Neuron (in vitro differentiated cells): ENCODE measurements around the gene CAPN5.

Source experiments
- H2AFZ ChIP-seq: one replicate; pipeline ENCODE4 v1.6.1; 2013; ENCODE audit warnings: low read depth, mild to moderate bottlenecking, inconsistent platforms, low read length, moderate library complexity
- H3K27me3 ChIP-seq: one replicate; pipeline ENCODE4 v1.6.1; 2013; ENCODE audit warnings: low read length; ENCODE audit not compliant: insufficient read depth
- H3K36me3 ChIP-seq: one replicate; pipeline ENCODE4 v1.6.1; 2013; ENCODE audit warnings: low read length; ENCODE audit not compliant: insufficient read depth
- H3K4me1 ChIP-seq: one replicate; pipeline ENCODE4 v1.6.1; 2013; ENCODE audit warnings: low read length; ENCODE audit not compliant: insufficient read depth
- H3K4me3 ChIP-seq: 2 replicates; pipeline ENCODE4 v1.5.1; 2013; ENCODE audit warnings: mild to moderate bottlenecking, low read length, moderate library complexity
- H3K9me3 ChIP-seq: one replicate; pipeline ENCODE4 v1.6.1; 2013; ENCODE audit warnings: low read length

The CAPN5 gene

DNA sequence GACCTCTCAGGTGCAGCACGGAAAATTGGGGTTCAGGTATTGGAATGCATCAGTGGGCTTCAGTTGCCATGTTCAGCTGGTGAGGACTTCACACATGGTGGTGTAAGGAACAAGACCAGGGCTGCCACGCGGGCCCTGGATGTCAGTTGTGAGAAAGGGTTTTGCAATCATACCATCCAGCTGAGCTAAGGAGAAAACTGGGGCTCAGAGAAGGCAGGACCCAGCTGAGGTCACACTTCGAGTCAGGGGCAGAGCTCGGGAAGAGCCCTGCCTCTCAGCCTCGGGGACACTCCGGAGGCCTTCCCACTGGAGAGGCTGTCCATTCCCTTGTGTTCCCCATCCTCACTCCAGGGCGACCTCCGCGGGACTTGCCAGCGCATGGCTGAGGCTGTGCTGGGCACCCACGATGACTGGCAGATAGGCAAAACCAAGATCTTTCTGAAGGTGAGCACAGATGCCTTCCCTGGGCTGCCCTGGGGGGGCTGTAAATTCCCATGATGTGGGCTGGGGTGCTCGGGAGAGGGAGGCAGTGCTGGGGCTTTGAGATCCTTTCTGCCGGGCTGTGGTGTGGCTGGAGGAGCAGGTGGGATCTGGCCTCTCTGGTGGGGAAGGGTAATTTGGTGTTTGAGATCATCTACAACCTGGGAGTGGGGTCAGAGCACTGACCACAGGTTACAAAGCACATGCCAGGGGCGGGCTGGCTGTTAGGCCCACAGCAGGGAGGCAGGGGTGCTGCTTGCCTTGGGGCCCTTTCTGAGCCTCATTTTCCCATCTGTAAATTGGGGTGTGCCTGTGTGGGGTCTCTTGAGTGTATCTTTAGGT lies 108.5 kb downstream of the CAPN5 start:
- peak overlapping the region; percentile 27 for H3K4me3 ChIP-seq
- no peaks in the 10 kb centered on the region for H3K36me3 ChIP-seq
- peak overlapping the region; percentile 85 for H2AFZ ChIP-seq
- peaks cover 32% of the 10 kb centered on the region for H3K4me1 ChIP-seq
- no peaks in the 10 kb centered on the region for H3K27me3 ChIP-seq
- H3K9me3 ChIP-seq = no peaks in the 10 kb centered on the region
